Esophagus squamous epithelium (tissue), 5 donors: ENCODE results near the gene CKMT1B. TPM values are rescaled to one million over a fixed set of nuclear protein-coding genes. Genes with fewer than 3 reads are reported as not detected.
"Not testable (repeated sequence)": the region's sequence is repeated elsewhere in the genome, so short reads cannot be mapped to it uniquely, and the experiment has no call there.

Experiments
- DNase-seq: peaks from one replicate; lab custom pipeline; 2025; lab: John Stamatoyannopoulos, UW
- H3K27ac ChIP-seq, 4 donors: fragments of 200-600 bp; sonication (generic); one replicate each; pipeline ENCODE4 v1.5.1; 2016 to 2019; ENCODE audit warnings: mild to moderate bottlenecking in 1 of 4
- H3K27me3 ChIP-seq, 4 donors: fragments of 200-600 bp; sonication (generic); 1 replicate in 3 of 4; 2 replicates in 1 of 4; pipeline versions ENCODE4 v1.5.1 to v1.6.0; 2017 to 2021; ENCODE audit warnings: antibody characterized with exemption in 1 of 4
- H3K36me3 ChIP-seq, 3 donors: fragments of 200-600 bp; sonication (generic); one replicate each; pipeline ENCODE4 v1.5.1; 2016 to 2019
- H3K4me1 ChIP-seq, 3 donors: fragments of 200-600 bp; sonication (generic); one replicate each; pipeline ENCODE4 v1.5.1; 2017 to 2019
- H3K4me3 ChIP-seq, 4 donors: fragments of 200-600 bp; sonication (generic); 1 replicate in 3 of 4; 2 replicates in 1 of 4; pipeline ENCODE4 v1.5.1; 2016 to 2019; ENCODE audit warnings: mild to moderate bottlenecking in 2 of 4, moderate library complexity in 1 of 4
- H3K9me3 ChIP-seq, 3 donors: fragments of 200-600 bp; sonication (generic); one replicate each; pipeline ENCODE4 v1.5.1; 2016 to 2019
- POLR2A ChIP-seq, 4 donors: fragments of 450-650 bp; IDR thresholded peaks; one replicate each; pipeline ENCODE4 v1.6.1; 2017; ENCODE audit warnings: antibody characterized with exemption in 4 of 4, mild to moderate bottlenecking in 4 of 4, moderate library complexity in 3 of 4
- WGBS, 2 donors: methylation state at CpG; one replicate each; pipeline ENCODE4 v1.1.5; 2018; 5-methylcytosine and 5-hydroxymethylcytosine counted together
- intact Hi-C: fragments of 100-400 bp; cut with DNase I; formaldehyde crosslinking; loops from one replicate; pipeline ENCODE4 v1.15.0; 2022
- total RNA-seq, 4 donors: library from RNA; depleted of rRNA; stranded (reverse); fragments of >200 nt; gene quantifications; one replicate each; pipeline ENCODE4 v1.1.0, GENCODE V29; 2016
- TF ChIP-seq, protein P1 (sequence below), 6 experiments: fragments of 450-650 bp in 4 of 6; fragments of 200-600 bp in 2 of 6; sonication (generic) in 2 of 6; IDR thresholded peaks; one replicate each; pipeline ENCODE4 v1.5.1; 2016 to 2019; ENCODE audit warnings: antibody characterized with exemption in 6 of 6, mild to moderate bottlenecking in 4 of 6, moderate library complexity in 4 of 6
- donor health status: DM: yes; HTN: yes; CAD: no.

Gene CKMT1B
- 100 to 1,000 TPM in 2 of 4 donors, 10 to 100 TPM in 2; 60.7 to 159 (median 87.4) TPM for total RNA-seq

DNA sequence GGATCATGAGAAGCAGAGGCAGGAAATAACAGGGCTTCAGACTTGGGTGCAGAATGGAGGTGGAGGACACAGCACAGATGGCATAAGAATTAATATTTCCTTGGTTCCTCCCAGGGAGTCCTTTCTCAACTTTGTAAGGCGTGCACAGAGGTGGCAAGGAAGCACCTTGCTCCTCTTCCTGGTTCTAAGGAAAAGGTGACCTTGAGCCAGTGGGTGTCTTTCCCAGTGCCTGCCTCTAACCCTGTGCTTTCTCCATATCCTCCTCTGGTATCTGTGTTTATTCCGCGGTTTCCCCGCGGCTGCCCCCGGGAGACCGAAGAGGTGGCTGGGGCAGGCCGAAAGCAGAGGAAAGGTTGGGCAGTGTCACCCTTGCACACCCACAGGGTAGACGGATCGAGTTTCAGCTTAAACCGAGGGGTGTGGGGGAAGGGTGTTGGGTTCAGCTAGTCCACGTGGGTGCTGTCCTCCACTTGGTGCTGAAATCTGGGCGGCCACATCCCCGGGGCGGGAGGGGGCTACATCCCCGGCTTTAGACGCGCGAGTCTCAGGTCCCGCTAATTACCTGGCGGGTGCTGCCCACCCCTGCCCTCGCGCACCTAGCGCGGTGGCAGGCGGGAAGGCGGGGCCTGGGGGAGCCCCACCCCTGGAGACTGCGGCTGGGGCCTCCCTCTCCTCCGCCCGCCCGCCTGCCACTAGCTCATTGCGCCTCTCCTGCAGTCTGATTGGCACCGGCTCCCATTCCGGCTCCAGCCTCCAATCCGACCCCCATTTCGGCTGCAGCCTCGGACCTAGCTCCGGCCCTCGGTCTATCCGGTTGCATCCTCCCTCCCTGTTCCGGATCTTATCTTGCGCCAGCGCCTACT is at the start of gene CKMT1B:
Gene CKMT1B (plus strand): TSS at position 700 of the 863 bp plus-strand sequence. CDS start 192 bp downstream, outside the sequence.
- DNase-seq, result not testable (repeated sequence)

DNA sequence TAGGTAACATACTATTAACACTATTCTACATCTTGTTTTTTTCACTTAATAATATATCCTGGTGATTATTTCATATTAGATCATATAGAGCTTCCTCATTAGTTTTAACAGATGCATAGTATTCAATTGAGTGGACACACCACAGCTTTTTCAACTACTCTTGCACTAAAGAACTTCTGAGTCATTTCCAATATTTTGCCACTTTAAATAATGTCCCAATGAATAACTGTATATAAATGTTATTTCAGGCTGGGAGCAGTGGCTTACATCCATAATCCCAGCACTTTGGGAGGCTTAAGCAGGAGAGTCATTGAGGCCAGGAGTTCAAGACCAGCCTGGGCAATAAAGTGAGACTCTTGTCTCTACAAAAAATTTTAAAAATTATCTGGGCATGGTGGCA is 49.6 kb upstream of the CKMT1B start:
- intact Hi-C loops, result no loop called here
- Histone ChIP-seq H3K36me3 (peaks cover 0 to 35% (median 0%) of the 10 kb centered on the region in 3 donors), H3K27me3 (no peaks in the 10 kb centered on the region), H3K9me3 (peaks cover 0 to 6% (median 0%) of the 10 kb centered on the region in 3 donors), H3K4me1 (no peaks in the 10 kb centered on the region), H3K4me3 (no peak overlapping the region), H3K27ac (no peak overlapping the region)
- TF ChIP-seq, protein P1, sequence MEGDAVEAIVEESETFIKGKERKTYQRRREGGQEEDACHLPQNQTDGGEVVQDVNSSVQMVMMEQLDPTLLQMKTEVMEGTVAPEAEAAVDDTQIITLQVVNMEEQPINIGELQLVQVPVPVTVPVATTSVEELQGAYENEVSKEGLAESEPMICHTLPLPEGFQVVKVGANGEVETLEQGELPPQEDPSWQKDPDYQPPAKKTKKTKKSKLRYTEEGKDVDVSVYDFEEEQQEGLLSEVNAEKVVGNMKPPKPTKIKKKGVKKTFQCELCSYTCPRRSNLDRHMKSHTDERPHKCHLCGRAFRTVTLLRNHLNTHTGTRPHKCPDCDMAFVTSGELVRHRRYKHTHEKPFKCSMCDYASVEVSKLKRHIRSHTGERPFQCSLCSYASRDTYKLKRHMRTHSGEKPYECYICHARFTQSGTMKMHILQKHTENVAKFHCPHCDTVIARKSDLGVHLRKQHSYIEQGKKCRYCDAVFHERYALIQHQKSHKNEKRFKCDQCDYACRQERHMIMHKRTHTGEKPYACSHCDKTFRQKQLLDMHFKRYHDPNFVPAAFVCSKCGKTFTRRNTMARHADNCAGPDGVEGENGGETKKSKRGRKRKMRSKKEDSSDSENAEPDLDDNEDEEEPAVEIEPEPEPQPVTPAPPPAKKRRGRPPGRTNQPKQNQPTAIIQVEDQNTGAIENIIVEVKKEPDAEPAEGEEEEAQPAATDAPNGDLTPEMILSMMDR (IDR thresholded peaks at IDR 0.05), result no peak
- TF ChIP-seq POLR2A (IDR thresholded peaks at IDR 0.05), result no peak
- DNase-seq, result no peak

More for the DNA sequence above, at the start of gene CKMT1B:
- H3K4me1 ChIP-seq, H3K4me3 ChIP-seq, H3K27me3 ChIP-seq, intact Hi-C loops, H3K27ac ChIP-seq, H3K9me3 ChIP-seq: not testable (repeated sequence)
- H3K36me3 ChIP-seq, result peaks cover 0 to 11% (median 0%) of the 10 kb centered on the region in 3 donors
- no CpG with 5 or more reads among the region's 43 CpGs for WGBS, 2 donors

DNA sequence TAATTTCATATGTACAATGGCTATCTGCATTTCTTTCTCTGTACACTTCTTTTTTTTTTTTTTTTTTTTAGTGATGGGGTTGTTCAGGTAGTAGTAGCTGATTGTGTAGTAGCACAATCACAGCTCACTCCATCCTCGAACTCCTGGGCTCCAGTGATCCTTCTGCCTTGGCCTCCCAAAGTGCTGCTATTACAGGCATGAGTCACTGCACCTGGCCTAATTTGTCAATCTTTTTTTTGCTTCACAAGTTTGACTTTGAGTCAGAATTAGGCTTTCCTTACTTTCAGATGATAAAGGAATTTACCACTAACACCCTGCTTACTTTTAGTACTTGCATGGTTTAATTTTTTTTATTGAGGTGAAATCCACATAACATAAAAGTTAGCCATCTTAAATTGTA is 48.4 kb upstream of the CKMT1B start:
- Histone ChIP-seq H3K4me1 (no peaks in the 10 kb centered on the region), H3K36me3 (peaks cover 0 to 38% (median 0%) of the 10 kb centered on the region in 3 donors), H3K9me3 (peaks cover 0 to 6% (median 0%) of the 10 kb centered on the region in 3 donors), H3K27me3 (no peaks in the 10 kb centered on the region), H3K27ac (no peak overlapping the region), H3K4me3 (no peak overlapping the region)
- intact Hi-C loops, result no loop called here
- TF ChIP-seq POLR2A (IDR thresholded peaks at IDR 0.05), result no peak
- TF ChIP-seq, protein P1 (IDR thresholded peaks at IDR 0.05), result no peak
- no peak for DNase-seq
- WGBS, 2 donors, result 91% methylated on average over 1 of the region's 1 CpG

DNA sequence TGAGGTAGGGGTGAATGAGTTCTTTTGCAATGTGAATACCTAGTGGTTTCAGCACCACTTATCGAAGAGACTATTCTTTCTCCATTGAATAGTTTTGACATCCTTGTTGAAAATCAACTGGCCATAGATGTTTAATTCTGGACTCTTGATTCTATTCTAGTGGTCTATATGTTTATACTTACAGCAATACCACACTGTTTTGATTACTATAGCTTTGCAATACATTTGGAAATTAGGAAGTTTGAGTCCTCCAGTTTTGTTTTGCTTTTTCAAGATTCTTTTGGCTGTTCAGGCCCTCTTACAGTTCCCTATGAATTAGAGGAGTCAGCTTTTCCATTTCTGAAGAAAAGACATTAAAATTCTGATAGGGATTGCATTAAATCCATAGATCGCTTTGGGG is 46.3 kb upstream of the CKMT1B start:
- TF ChIP-seq POLR2A (IDR thresholded peaks at IDR 0.05), result no peak
- TF ChIP-seq, protein P1 (IDR thresholded peaks at IDR 0.05), result no peak
- 92 to 96% methylated on average over 2 of the region's 2 CpGs for WGBS, 2 donors
- no peak overlapping the region for H3K4me3 ChIP-seq
- peaks cover 0 to 47% (median 0%) of the 10 kb centered on the region in 3 donors for H3K36me3 ChIP-seq
- H3K27ac ChIP-seq, result no peak overlapping the region
- DNase-seq, result no peak
- H3K9me3 ChIP-seq, result peaks cover 0 to 6% (median 0%) of the 10 kb centered on the region in 3 donors
- H3K4me1 ChIP-seq, result no peaks in the 10 kb centered on the region
- intact Hi-C loops, result no loop called here
- H3K27me3 ChIP-seq, result no peaks in the 10 kb centered on the region

DNA sequence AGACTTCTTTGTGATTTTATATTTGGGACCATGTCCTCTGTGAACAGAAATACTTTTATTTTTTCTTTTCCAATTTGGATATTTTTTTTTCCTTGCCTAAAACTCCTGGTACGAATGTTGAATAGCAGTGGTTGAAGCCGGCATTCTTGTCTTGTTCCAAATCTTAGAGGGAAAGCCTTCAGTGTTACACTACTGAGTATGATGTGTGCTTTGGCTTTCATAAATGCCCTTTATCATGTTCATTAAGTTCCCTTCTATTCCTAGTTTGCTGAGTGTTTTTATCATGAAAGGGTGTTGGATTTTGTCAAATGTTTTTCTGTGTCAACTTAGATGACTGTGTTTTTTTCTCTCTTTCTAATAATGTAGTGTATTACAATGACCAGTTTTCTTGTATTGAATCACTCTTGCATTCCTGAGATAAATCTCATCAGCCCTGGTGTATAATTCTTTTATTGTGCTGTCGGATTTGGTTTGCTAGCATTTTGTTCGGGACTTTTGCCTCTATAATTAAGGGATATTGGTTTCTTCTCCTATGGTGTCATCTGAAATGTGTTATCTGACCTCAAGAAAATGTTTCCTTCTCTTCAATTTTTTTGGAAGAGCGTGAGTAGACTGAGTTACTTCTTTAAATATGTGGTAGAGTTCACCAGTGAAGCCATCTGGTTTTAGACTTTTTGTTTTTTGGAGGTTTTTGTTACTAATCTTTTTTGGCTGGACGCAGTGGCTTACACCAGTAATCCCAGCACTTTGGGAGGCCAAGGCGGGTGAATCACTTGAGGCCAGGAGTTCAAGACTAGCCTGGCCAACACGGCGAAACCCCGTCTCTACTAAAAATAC is 43.1 kb upstream of the CKMT1B start:
- Histone ChIP-seq H3K4me3 (no peak overlapping the region), H3K4me1 (no peaks in the 10 kb centered on the region), H3K9me3 (peaks cover 0 to 6% (median 0%) of the 10 kb centered on the region in 3 donors), H3K27me3 (no peaks in the 10 kb centered on the region), H3K36me3 (peaks cover 0 to 68% (median 0%) of the 10 kb centered on the region in 3 donors), H3K27ac (no peak overlapping the region)
- TF ChIP-seq, protein P1 (IDR thresholded peaks at IDR 0.05), result no peak
- no peak for TF ChIP-seq POLR2A (IDR thresholded peaks at IDR 0.05)
- 66 to 78% methylated on average over 9 to 10 of the region's 10 CpGs for WGBS, 2 donors
- intact Hi-C loops, result no loop called here
- no peak for DNase-seq
